GM19193 (cell line): Measurements from ENCODE around the gene TCF21.

Experiments
- POLR2A ChIP-seq: IDR thresholded peaks from 4 replicates; pipeline ENCODE4 v1.6.1; 2011; ENCODE audit not compliant: insufficient read depth, insufficient read length; ENCODE audit errors: extremely low read depth

The TCF21 gene

GRCh38 chr6:133896344-133896721 is 7.4 kb downstream of the TCF21 start:
- TF ChIP-seq POLR2A: no peak

- TF ChIP-seq POLR2A: no peak
These were observed 9.3 kb downstream of the TCF21 start for GRCh38 chr6:133898263-133898662.

GRCh38 chr6:133899556-133899955 is 10.6 kb downstream of the TCF21 start:
- no peak for TF ChIP-seq POLR2A

- no peak for TF ChIP-seq POLR2A
These were observed 14.9 kb downstream of the TCF21 start for GRCh38 chr6:133903855-133904254.

- no peak for TF ChIP-seq POLR2A
These were observed 17.1 kb downstream of the TCF21 start for GRCh38 chr6:133906050-133906449.

- no peak for TF ChIP-seq POLR2A
These were observed 27.8 kb downstream of the TCF21 start for GRCh38 chr6:133916650-133917151.

- no peak for TF ChIP-seq POLR2A
These were observed 28.9 kb downstream of the TCF21 start for GRCh38 chr6:133917781-133918180.

GRCh38 chr6:133918208-133918930 is 29.5 kb downstream of the TCF21 start:
- TF ChIP-seq POLR2A: no peak

- TF ChIP-seq POLR2A: no peak
These were observed 30.4 kb downstream of the TCF21 start for GRCh38 chr6:133919362-133919761.

GRCh38 chr6:133921249-133921859 is 32.4 kb downstream of the TCF21 start:
- no peak for TF ChIP-seq POLR2A

GRCh38 chr6:133923938-133924593 is 35.2 kb downstream of the TCF21 start:
- TF ChIP-seq POLR2A: no peak

- no peak for TF ChIP-seq POLR2A
These were observed 49.0 kb downstream of the TCF21 start for GRCh38 chr6:133937909-133938308.

- no peak for TF ChIP-seq POLR2A
These were observed 49.6 kb downstream of the TCF21 start for GRCh38 chr6:133938533-133938932.

- no peak for TF ChIP-seq POLR2A
These were observed 51.1 kb downstream of the TCF21 start for GRCh38 chr6:133939778-133940667.
